GM19328 (cell line): ENCODE measurements around the gene ANKS1B.
A peak's percentile ranks its signal among the peaks of the same experiment; 100 is the strongest.
"Not testable (repeated sequence)": the region's sequence is repeated elsewhere in the genome, so short reads cannot be mapped to it uniquely, and the experiment has no call there.

Source experiments
- ATAC-seq: cut with Tn5 transposase; IDR thresholded peaks from one replicate; pipeline ENCODE4 v1.9.1; 2021; ENCODE audit warnings: mild to moderate bottlenecking, moderate library complexity; ENCODE audit not compliant: unreplicated experiment

The ANKS1B gene

DNA sequence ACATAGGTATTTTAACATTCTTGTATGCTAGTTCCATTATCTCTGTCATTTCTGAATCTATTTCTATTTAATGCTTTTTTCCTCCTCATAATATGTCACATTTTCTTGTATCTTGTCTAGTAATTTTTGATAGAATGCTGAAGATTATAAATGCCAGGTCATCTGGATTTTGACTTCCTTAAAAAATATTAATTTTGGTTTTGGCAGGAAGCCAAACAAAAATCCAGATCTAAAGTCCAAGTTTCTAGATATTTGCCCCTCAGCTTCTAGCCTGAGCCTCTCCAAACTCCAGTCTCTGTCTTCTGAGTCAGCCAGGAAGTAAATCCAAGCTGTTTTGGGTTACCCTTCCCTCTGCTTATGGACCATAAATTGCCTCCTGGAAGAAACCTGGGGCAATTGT, 1004.2 kb downstream of the ANKS1B start:
- ATAC-seq: no peak

- ATAC-seq: no peak
These were observed 1007.5 kb downstream of the ANKS1B start for GRCh38 chr12:98977186-98977585.

DNA sequence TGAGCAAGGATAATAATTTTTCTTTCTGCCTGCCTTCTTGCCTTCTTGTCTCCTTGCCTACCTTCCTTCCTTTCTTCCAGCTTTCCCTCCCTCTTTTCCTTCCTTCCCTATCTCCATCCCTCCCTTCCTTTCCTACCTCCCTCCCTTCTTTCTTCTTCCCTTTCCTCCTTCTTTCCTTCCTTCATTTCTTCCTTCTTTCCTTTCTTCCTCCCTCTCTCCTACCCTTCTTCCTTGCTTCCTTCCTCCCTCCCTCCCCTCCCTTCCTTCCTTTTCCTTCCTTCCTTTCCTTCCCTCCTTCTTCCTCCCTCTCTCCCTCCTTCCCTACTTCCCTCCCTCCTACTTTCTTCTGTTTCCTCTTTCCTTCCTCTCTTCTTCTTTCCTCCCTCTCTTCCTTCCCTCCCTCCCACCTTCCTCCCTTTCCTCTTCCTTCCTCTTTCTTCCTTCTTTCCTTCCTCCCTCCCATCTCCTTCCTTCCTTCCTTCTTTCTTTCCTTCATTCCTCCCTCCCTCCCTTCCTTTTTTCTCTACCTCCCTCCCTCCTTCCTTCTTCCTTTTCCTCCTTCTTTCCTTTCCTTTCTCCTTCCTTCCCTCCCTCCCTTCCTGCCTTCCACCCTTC, 1009.9 kb downstream of the ANKS1B start:
- ATAC-seq: no peak

DNA sequence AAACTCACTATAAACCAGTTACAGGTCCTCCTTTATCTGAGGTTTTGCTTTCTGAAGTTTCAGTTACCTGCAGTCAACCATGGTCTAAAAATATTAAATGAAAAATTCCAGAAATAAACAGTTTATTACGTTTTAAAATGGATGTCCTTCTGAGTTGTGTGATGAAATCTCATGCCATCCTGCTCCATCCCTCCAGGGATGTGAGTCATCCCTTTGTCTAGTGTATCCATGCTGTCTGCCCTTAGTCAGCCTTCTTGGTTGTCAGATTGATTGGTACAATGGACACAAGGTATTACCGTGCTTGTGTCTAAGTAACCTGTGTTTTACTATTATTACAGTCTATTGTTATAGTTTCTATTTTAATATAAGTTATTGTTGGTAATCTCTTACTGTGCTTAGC, 1011.3 kb downstream of the ANKS1B start:
- ATAC-seq: no peak

DNA sequence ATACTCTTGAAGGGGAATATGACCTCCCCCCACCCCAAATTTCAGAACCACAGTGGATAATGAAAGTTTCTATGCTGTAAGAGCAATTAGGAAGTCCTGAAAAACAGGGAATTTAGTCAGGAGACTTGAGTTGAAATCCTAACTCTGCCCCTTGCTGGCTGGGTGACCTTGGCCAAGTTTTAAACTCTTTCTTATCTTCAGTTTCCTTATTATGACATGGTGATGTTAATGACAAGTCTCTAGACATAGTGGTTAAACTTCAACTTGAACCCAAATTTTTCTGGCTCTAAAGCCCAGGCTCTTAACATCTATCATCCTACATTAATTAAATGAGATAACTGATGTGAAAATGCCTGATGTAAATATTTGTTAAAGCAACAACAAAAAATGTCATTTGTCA, 1013.8 kb downstream of the ANKS1B start:
- no peak for ATAC-seq

DNA sequence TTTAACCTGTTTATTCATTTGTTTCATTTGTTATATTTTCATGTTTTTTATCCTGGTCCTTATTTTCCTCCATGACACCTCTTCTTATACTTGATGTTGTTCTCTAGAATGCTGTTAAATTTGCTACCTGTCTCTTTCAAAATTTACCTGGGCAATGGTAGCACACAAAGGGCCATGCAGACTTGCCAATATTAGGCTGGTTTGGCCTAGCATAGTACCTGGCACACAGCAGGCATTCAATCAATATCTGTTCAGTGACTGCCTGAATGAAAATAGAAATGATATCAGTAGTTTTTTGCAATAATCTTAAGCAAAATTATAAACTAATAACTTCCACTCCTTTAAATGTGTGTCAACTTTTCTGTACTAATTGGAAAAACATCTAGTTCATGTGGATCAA, 1014.5 kb downstream of the ANKS1B start:
- ATAC-seq: no peak

GRCh38 chr12:98968896-98969295, 1015.8 kb downstream of the ANKS1B start:
- ATAC-seq: no peak

DNA sequence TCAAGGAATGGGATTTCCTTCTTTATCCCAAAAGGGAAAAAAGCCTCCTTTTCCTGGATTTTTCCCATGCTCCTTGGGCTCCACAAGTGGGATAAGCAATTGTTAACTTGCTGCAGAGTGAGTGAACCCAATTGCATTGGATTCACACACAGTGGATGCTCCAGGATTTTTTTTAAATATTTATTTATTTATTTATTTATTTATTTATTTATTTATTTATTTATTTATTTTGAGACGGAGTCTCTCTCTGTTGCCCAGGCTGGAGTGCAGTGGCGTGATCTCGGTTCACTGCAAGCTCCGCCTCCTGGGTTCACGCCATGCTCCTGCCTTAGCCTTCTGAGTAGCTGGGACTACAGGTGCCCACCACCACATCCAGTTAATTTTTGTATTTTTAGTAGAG, 1027.6 kb downstream of the ANKS1B start:
- not testable (repeated sequence) for ATAC-seq

GRCh38 chr12:98955284-98955683, 1029.5 kb downstream of the ANKS1B start:
- peak; percentile 86 for ATAC-seq

- no peak for ATAC-seq
These were observed 1030.2 kb downstream of the ANKS1B start for GRCh38 chr12:98954506-98954905.

DNA sequence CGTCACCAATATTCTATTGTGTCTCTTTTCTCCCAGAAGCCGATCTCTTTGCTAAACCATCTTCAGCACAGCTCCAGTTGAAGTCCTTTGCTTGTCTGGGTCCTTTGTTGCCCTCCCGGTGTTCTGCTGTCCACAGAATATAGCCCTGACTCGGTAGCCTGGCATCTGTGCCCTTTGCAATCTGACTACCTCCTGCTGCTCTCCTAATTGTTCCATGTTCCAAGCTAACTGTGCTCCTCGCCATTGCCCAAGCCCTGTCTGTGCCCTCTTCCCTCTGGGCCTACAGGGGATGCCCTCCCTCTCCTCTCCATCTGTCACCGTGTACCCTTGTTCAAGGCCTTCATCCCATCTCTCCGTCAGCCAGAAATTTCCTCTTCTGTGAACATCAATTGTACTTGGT, 1033.3 kb downstream of the ANKS1B start:
- ATAC-seq: no peak

DNA sequence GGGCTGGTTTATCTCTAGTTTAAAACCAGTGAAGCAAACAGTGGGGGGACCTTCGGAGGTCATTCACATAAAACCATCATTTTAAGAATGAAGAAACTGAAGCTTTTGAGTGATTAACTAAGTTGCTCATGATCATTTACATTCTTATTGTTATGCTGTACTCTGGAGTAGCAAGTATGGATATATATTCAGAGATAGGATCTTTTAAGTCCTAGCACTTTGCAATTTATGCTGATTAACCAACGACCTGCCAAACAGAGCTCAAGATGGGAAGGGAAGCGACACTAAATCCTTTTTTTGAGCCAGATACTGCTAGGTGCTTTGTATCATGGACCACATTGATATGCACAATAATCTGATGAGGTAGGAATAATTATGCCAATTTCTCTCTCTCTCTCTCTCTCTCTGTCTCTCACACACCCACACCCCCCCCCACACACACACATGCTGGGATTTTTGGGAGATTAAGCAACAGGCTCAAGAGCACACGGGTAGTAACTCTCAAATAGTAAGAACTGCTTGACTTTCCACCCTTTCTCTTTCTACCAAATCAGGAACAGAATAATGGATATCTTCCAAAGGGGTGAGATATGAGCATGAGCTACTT, 1036.3 kb downstream of the ANKS1B start:
- no peak for ATAC-seq

DNA sequence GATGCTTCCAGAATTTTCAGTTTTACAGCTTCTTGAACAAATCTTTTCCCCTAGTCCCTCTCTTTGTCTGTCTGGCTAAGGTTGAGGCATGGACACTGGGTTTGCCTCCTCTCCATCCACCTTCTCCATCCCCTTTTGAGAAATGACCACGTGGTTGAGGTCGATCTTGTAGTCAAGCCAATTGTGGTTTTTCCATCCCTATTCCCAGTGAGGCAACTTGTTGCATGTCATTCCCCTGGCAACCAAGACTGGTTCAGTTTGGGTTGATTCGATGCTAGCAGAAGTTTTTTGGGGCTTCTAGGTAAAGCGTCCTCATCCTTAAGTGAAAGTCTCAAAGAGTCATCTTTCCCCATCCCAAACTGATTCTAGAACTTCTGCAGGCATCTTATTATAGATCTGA, 1038.9 kb downstream of the ANKS1B start:
- no peak for ATAC-seq

DNA sequence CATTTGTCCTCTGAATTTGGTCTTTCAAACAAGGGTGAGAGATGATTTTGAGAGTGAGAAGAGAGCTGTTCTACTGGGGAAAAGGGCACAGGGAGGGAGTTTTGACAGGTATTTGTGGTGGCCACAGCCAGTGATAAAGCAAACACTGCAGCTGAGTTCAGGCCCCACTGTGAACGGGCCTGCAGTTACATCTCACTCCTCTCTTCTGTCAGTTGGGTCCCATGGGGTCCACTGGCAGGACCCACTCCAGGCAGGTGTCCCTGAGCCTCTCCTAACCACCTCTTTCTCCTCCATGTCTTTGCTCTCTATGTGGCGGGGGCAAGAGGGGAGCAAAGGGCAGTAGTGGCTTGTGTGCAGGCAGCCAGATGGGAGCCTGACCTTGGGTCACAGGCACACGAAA, 1044.8 kb downstream of the ANKS1B start:
- ATAC-seq: no peak

GRCh38 chr12:98939350-98939749, 1045.4 kb downstream of the ANKS1B start:
- no peak for ATAC-seq

- no peak for ATAC-seq
These were observed 1048.9 kb downstream of the ANKS1B start for GRCh38 chr12:98935847-98936246.

DNA sequence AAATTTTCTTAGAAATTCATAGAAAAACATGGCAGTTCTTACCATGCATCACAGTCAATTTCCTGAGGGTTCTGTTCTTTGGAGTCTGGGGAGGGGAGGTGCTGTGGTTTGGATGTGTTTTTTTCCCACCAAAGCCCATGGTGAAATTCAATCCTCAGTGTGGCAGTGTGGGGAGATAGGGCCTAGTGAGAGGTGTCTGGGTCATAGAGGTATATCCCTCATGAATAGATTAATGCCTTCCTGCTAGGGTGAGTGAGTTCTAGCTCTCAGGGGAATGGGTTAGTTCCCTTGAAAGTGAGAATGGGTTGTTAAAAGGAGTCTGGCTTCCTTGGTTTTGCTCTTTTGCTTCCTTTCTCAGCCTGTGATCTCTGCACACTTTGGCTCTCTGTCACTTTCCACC, 1061.9 kb downstream of the ANKS1B start:
- no peak for ATAC-seq

- no peak for ATAC-seq
These were observed 1066.4 kb downstream of the ANKS1B start for GRCh38 chr12:98918176-98918863.

- no peak for ATAC-seq
These were observed 1068.6 kb downstream of the ANKS1B start for GRCh38 chr12:98916106-98916505.

- ATAC-seq: no peak
These were observed 1072.2 kb downstream of the ANKS1B start for GRCh38 chr12:98912401-98912974.

DNA sequence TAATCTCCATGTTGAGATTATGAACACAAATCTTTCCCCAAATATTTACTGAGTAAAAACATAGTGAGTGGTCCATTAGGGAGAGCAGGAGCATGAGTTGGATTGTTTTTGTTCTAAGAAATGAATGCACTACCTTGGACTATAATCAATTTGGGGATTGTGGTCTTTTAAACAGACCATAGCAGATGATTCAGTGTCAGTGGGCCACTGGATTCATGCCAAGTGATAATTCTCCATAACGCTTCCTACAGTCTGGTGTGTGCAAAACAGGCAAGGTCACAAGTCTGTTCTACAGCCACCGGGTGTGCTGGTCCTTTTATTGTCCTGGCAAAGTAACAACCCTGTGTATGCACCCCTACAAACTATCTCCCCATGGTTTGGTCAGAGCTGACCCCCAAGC, 1073.3 kb downstream of the ANKS1B start:
- ATAC-seq: no peak

GRCh38 chr12:98909746-98910145, 1075.0 kb downstream of the ANKS1B start:
- ATAC-seq: no peak
